NCI-H187 treated with DMSO at 0.1 percent for 48 hours (cell line): ENCODE data around the gene VSIG10L2.

Source experiments
- DNase-seq: peaks from one replicate; lab custom pipeline; 2025; lab: John Stamatoyannopoulos, UW

Gene VSIG10L2

GRCh38 chr11:125947419-125948277, 1.8 kb downstream of the VSIG10L2 start:
- DNase-seq = no peak

GRCh38 chr11:125948278-125949051, 2.6 kb downstream of the VSIG10L2 start:
- DNase-seq = no peak

- no peak for DNase-seq
These were observed 3.7 kb downstream of the VSIG10L2 start for GRCh38 chr11:125949271-125950177.

- no peak for DNase-seq
These were observed 4.3 kb downstream of the VSIG10L2 start for GRCh38 chr11:125950178-125950490.

- no peak for DNase-seq
These were observed 5.1 kb downstream of the VSIG10L2 start for GRCh38 chr11:125950696-125951651.

- DNase-seq = no peak
These were observed 5.9 kb downstream of the VSIG10L2 start for GRCh38 chr11:125951731-125952130.

GRCh38 chr11:125952559-125952958, 6.7 kb downstream of the VSIG10L2 start:
- no peak for DNase-seq

GRCh38 chr11:125952973-125953372, 7.1 kb downstream of the VSIG10L2 start:
- DNase-seq = no peak

GRCh38 chr11:125953401-125953935, 7.6 kb downstream of the VSIG10L2 start:
- DNase-seq = no peak

GRCh38 chr11:125954123-125954944, 8.5 kb downstream of the VSIG10L2 start:
- no peak for DNase-seq

GRCh38 chr11:125954945-125955640, 9.2 kb downstream of the VSIG10L2 start:
- no peak for DNase-seq

- DNase-seq = no peak
These were observed 10.0 kb downstream of the VSIG10L2 start for GRCh38 chr11:125955856-125956255.

- DNase-seq = no peak
These were observed 10.7 kb downstream of the VSIG10L2 start for GRCh38 chr11:125956391-125957134.

- no peak for DNase-seq
These were observed 11.9 kb downstream of the VSIG10L2 start for GRCh38 chr11:125957618-125958332.

GRCh38 chr11:125958872-125959400, 13.1 kb downstream of the VSIG10L2 start:
- DNase-seq = no peak

GRCh38 chr11:125959511-125959910, 13.7 kb downstream of the VSIG10L2 start:
- DNase-seq = no peak

- DNase-seq = no peak
These were observed 14.1 kb downstream of the VSIG10L2 start for GRCh38 chr11:125959931-125960330.

- DNase-seq = no peak
These were observed 14.9 kb downstream of the VSIG10L2 start for GRCh38 chr11:125960771-125961170.
